DND-41 (cell line): ENCODE measurements around the gene CLEC9A.

Experiments
- ATAC-seq: fragments of 200-7000 bp; cut with Tn5 transposase; 3 replicates; pipeline ENCODE4 v1.9.1; 2021; ENCODE audit warnings: low read depth; ENCODE audit not compliant: insufficient read depth
- DNase-seq: peaks from one replicate; pipeline ENCODE4 v3.0.0-alpha.2; 2020
- H2AFZ ChIP-seq: 2 replicates; pipeline ENCODE4 v1.6.0; 2012; ENCODE audit warnings: low read depth, low read length
- H3K27ac ChIP-seq: 2 replicates; pipeline ENCODE4 v1.5.1; 2012; ENCODE audit warnings: low read length, inconsistent platforms
- H3K27me3 ChIP-seq: fragments of 200-600 bp; sonication (generic); 2 replicates; pipeline ENCODE4 v1.6.0; 2012; ENCODE audit warnings: low read length, mild to moderate bottlenecking, inconsistent platforms; ENCODE audit not compliant: insufficient read depth, poor library complexity
- H3K36me3 ChIP-seq: 2 replicates; pipeline ENCODE4 v1.5.1; 2012; ENCODE audit warnings: low read length, inconsistent platforms; ENCODE audit not compliant: insufficient read depth
- H3K4me1 ChIP-seq: 2 replicates; pipeline ENCODE4 v1.5.1; 2012; ENCODE audit warnings: mild to moderate bottlenecking, low read length; ENCODE audit not compliant: insufficient read depth
- H3K4me2 ChIP-seq: 2 replicates; pipeline ENCODE4 v1.6.0; 2012; ENCODE audit warnings: mild to moderate bottlenecking, moderate library complexity, low read length, inconsistent platforms; ENCODE audit not compliant: insufficient read depth
- H3K4me3 ChIP-seq, 2 experiments: fragments of 200-600 bp in 1 of 2; shearing (Covaris generic) in 1 of 2; 2 replicates each; pipeline ENCODE4 v1.5.1; 2012 to 2016; ENCODE audit warnings: inconsistent platforms in 2 of 2, low read length in 2 of 2, mild to moderate bottlenecking in 2 of 2, low read depth in 1 of 2, moderate library complexity in 1 of 2
- H3K79me2 ChIP-seq: 2 replicates; pipeline ENCODE4 v1.6.0; 2012; ENCODE audit warnings: low read length, inconsistent platforms; ENCODE audit not compliant: insufficient read depth
- H3K9ac ChIP-seq: 2 replicates; pipeline ENCODE4 v1.6.0; 2012; ENCODE audit warnings: low read depth, mild to moderate bottlenecking, inconsistent platforms, low read length, moderate library complexity
- H3K9me3 ChIP-seq: 2 replicates; pipeline ENCODE4 v1.5.1; 2012; ENCODE audit warnings: low read length, moderate library complexity, mild to moderate bottlenecking, inconsistent platforms; ENCODE audit not compliant: insufficient read depth, severe bottlenecking
- H4K20me1 ChIP-seq: 2 replicates; pipeline ENCODE4 v1.6.0; 2012; ENCODE audit warnings: low read length; ENCODE audit not compliant: insufficient read depth
- EZH2 ChIP-seq: IDR thresholded peaks from 3 replicates; pipeline ENCODE4 v1.6.1; 2012; ENCODE audit warnings: borderline replicate concordance, low read depth, mild to moderate bottlenecking, moderate library complexity, low read length, inconsistent platforms; ENCODE audit not compliant: severe bottlenecking
- TF ChIP-seq, protein P1 (sequence below): IDR thresholded peaks from 2 replicates; pipeline ENCODE4 v1.5.1; 2012; ENCODE audit warnings: borderline replicate concordance, low read length, moderate library complexity, mild to moderate bottlenecking; ENCODE audit not compliant: poor library complexity, severe bottlenecking; ENCODE audit errors: extremely low read depth

CLEC9A gene

GRCh38 chr12:10113075-10113474 is 82.6 kb downstream of the CLEC9A start:
- Histone ChIP-seq H4K20me1 (no peaks in the 10 kb centered on the region), H3K4me1 (no peaks in the 10 kb centered on the region), H3K4me2 (no peak overlapping the region), H3K79me2 (no peaks in the 10 kb centered on the region), H2AFZ (no peak overlapping the region), H3K27me3 (peaks cover 3% of the 10 kb centered on the region), H3K4me3 (no peak overlapping the region), H3K9me3 (no peaks in the 10 kb centered on the region), H3K36me3 (no peaks in the 10 kb centered on the region), H3K27ac (no peak overlapping the region), H3K9ac (no peak overlapping the region)
- DNase-seq (no peak), ATAC-seq (no peak)
- TF ChIP-seq, protein P1, sequence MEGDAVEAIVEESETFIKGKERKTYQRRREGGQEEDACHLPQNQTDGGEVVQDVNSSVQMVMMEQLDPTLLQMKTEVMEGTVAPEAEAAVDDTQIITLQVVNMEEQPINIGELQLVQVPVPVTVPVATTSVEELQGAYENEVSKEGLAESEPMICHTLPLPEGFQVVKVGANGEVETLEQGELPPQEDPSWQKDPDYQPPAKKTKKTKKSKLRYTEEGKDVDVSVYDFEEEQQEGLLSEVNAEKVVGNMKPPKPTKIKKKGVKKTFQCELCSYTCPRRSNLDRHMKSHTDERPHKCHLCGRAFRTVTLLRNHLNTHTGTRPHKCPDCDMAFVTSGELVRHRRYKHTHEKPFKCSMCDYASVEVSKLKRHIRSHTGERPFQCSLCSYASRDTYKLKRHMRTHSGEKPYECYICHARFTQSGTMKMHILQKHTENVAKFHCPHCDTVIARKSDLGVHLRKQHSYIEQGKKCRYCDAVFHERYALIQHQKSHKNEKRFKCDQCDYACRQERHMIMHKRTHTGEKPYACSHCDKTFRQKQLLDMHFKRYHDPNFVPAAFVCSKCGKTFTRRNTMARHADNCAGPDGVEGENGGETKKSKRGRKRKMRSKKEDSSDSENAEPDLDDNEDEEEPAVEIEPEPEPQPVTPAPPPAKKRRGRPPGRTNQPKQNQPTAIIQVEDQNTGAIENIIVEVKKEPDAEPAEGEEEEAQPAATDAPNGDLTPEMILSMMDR = no peak
- TF ChIP-seq EZH2 = no peak

DNA sequence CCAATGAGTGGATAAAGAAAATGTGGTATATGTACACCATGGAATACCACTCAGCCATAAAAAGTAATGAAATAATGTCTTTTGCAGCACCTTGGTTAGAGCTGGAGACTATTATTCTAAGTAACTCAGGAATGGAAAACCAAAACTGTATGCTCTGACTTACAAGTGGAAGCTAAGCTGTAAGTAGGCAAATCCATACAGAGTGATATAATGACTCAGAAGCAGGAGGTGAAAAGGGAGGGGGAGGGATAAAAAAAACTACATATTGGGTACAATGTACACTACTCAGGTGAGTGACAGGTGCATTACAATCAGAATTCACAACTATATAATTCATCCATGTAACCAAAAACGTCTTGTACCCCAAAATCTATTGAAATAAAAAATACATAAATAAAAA is 83.4 kb downstream of the CLEC9A start:
- DNase-seq (no peak), ATAC-seq (no peak)
- Histone ChIP-seq H3K4me2 (no peak overlapping the region), H3K27ac (no peak overlapping the region), H3K27me3 (peaks cover 3% of the 10 kb centered on the region), H4K20me1 (no peaks in the 10 kb centered on the region), H3K9me3 (no peaks in the 10 kb centered on the region), H3K9ac (no peak overlapping the region), H3K4me3 (no peak overlapping the region), H3K36me3 (no peaks in the 10 kb centered on the region), H2AFZ (no peak overlapping the region), H3K4me1 (no peaks in the 10 kb centered on the region), H3K79me2 (no peaks in the 10 kb centered on the region)
- no peak for TF ChIP-seq EZH2
- TF ChIP-seq, protein P1 = no peak

DNA sequence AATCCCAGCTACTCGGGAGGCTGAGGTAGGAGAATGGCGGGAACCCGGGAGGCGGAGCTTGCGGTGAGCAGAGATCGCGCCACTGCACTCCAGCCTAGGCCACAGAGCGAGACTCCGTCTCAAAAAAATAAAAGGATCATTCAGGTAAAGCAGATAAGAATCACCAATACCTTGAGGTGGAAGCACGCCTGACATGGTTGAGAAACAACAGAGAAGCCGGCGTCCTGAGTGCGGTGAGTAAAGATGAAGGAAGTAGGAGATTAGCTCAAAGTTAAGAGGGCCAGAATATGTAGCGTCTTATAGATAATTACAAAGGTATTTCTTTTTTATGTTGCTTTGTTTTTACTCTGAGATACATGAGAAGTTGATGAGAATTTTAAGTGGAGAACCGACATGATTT is 84.8 kb downstream of the CLEC9A start:
- Histone ChIP-seq H3K4me1 (no peaks in the 10 kb centered on the region), H3K9me3 (no peaks in the 10 kb centered on the region), H3K4me2 (no peak overlapping the region), H3K27ac (no peak overlapping the region), H3K36me3 (no peaks in the 10 kb centered on the region), H3K9ac (no peak overlapping the region), H2AFZ (no peak overlapping the region), H4K20me1 (no peaks in the 10 kb centered on the region), H3K4me3 (no peak overlapping the region), H3K79me2 (no peaks in the 10 kb centered on the region), H3K27me3 (peaks cover 3% of the 10 kb centered on the region)
- DNase-seq = no peak
- no peak for TF ChIP-seq EZH2
- TF ChIP-seq, protein P1 = no peak
- no peak for ATAC-seq
